Activated CD8-positive, alpha-beta T cell treated with anti-CD3 and anti-CD28 coated beads, Interleukin-2, amount 10 ng/mL, durations not matched to agents 7 days and 5 days (primary cell): Measurements from ENCODE around the gene FOXO1. TPM values are rescaled to one million over a fixed set of nuclear protein-coding genes. Genes with fewer than 3 reads are reported as not detected.

Experiments used
- total RNA-seq, 2 experiments: library from RNA; stranded (reverse); gene quantifications; one replicate each; pipeline ENCODE4 v1.2.3, GENCODE V29; 2021

Gene FOXO1
- total RNA-seq, 2 experiments from 2014 or later: 23.1 to 24.0 TPM

Other genes starting within 250 kb of the FOXO1 start
- gene MRPS31, start 104.5 kb upstream of the FOXO1 start, total RNA-seq: 10 to 100 TPM; 35.6 to 37.3 TPM
- gene SLC25A15, start 123.0 kb upstream of the FOXO1 start, total RNA-seq: 10 to 100 TPM; 13.4 to 13.5 TPM